H1 (cell line): ENCODE measurements around the gene ASPA. TPM values are rescaled to one million over a fixed set of nuclear protein-coding genes. Genes with fewer than 3 reads are reported as not detected.

Experiments
- CTCF ChIA-PET: fragments of 300-600 bp; sonication (Branson Sonifier 250); formaldehyde crosslinking; loops from one replicate; lab custom pipeline; 2021; ENCODE audit not compliant: partially characterized antibody; lab: Charles Lee
- POLR2A ChIA-PET: fragments of 300-600 bp; sonication (Branson Sonifier 250); formaldehyde crosslinking; loops from one replicate; lab custom pipeline; 2021; ENCODE audit warnings: inconsistent platforms; ENCODE audit not compliant: partially characterized antibody; lab: Charles Lee
- DNase-seq, 2 experiments: peaks; one replicate each; pipeline versions ENCODE4 v3.0.0 to v3.0.0-alpha.2; 2010 to 2022; ENCODE audit warnings: low spot score in 2 of 2, low read depth in 1 of 2, mixed read lengths in 1 of 2
- FAIRE-seq: peaks from 2 replicates; lab custom pipeline; 2011; peaks lifted over from hg19 to GRCh38; lab: Jason Lieb, UNC
- H2AFZ ChIP-seq: 2 replicates; pipeline ENCODE4 v1.8.1; 2012; ENCODE audit warnings: low read length, inconsistent platforms
- H2AK5ac ChIP-seq: 2 replicates; pipeline ENCODE4 v1.6.1; 2013; ENCODE audit warnings: low read depth, low read length
- H2BK120ac ChIP-seq: replicated peaks from 2 replicates; pipeline ENCODE3; 2013; ENCODE audit warnings: low read depth, low read length, inconsistent platforms
- H2BK12ac ChIP-seq: 2 replicates; pipeline ENCODE4 v1.6.1; 2013; ENCODE audit warnings: low read depth, low read length
- H2BK15ac ChIP-seq: 2 replicates; pipeline ENCODE4 v1.6.1; 2013; ENCODE audit warnings: low read length
- H2BK20ac ChIP-seq: 2 replicates; pipeline ENCODE4 v1.6.1; 2013; ENCODE audit warnings: low read length
- H2BK5ac ChIP-seq: 2 replicates; pipeline ENCODE4 v1.6.1; 2013; ENCODE audit warnings: low read depth, low read length
- H3K14ac ChIP-seq: 2 replicates; pipeline ENCODE4 v1.6.1; 2013; ENCODE audit warnings: inconsistent platforms; ENCODE audit not compliant: insufficient read length
- H3K18ac ChIP-seq: 2 replicates; pipeline ENCODE4 v1.6.1; 2013; ENCODE audit warnings: low read length; ENCODE audit errors: extremely low read depth
- H3K23ac ChIP-seq: 2 replicates; pipeline ENCODE4 v1.6.1; 2013; ENCODE audit warnings: inconsistent platforms; ENCODE audit not compliant: insufficient read length
- H3K23me2 ChIP-seq: 2 replicates; pipeline ENCODE4 v1.6.1; 2013; ENCODE audit warnings: low read depth, low read length
- H3K27ac ChIP-seq: 2 replicates; pipeline ENCODE4 v1.6.1; 2011; ENCODE audit warnings: low read depth, low read length, inconsistent platforms
- H3K27me3 ChIP-seq, 4 experiments: replicated peaks in 1 of 4; 1 replicate in 1 of 4; 2 replicates in 3 of 4; pipeline versions ENCODE4 v1.6.1 to v1.8.1; 2011 to 2013; ENCODE audit warnings: low read length in 3 of 4, mild to moderate bottlenecking in 3 of 4, inconsistent platforms in 2 of 4, mixed read lengths in 2 of 4, moderate library complexity in 1 of 4; ENCODE audit not compliant: control insufficient read depth in 3 of 4, insufficient read depth in 3 of 4; ENCODE audit errors: extremely low read depth in 1 of 4
- H3K36me3 ChIP-seq, 4 experiments: 2 replicates each; pipeline versions ENCODE4 v1.6.1 to v1.8.1; 2011 to 2013; ENCODE audit warnings: mild to moderate bottlenecking in 4 of 4, low read length in 3 of 4, moderate library complexity in 2 of 4, control low read depth in 1 of 4, inconsistent platforms in 1 of 4; ENCODE audit not compliant: insufficient read depth in 4 of 4, control insufficient read depth in 2 of 4
- H3K4ac ChIP-seq: replicated peaks from 2 replicates; pipeline ENCODE3; 2013; ENCODE audit warnings: low read length, low read depth, mixed read lengths, inconsistent platforms; ENCODE audit not compliant: insufficient read length
- H3K4me1 ChIP-seq, 4 experiments: replicated peaks in 1 of 4; 1 replicate in 1 of 4; 2 replicates in 3 of 4; pipeline versions ENCODE4 v1.6.1 to v1.8.1; 2011 to 2013; ENCODE audit warnings: low read length in 3 of 4, inconsistent platforms in 2 of 4, mixed read lengths in 1 of 4; ENCODE audit not compliant: insufficient read depth in 4 of 4, control insufficient read depth in 3 of 4
- H3K4me2 ChIP-seq, 2 experiments: 2 replicates each; pipeline versions ENCODE4 v1.6.1 to v1.8.1; 2011 to 2013; ENCODE audit warnings: low read depth in 2 of 2, low read length in 2 of 2, control low read depth in 1 of 2, inconsistent platforms in 1 of 2, mild to moderate bottlenecking in 1 of 2; ENCODE audit not compliant: insufficient read depth in 1 of 2
- H3K4me3 ChIP-seq, 4 experiments: fragments of 200-600, 300-600 bp in 1 of 4; sonication (generic), shearing (Covaris generic), sonication (Bioruptor Twin) in 1 of 4; 2 replicates each; pipeline versions ENCODE4 v1.5.1 to v1.8.1; 2011 to 2016; ENCODE audit warnings: low read length in 4 of 4, low read depth in 3 of 4, control low read depth in 2 of 4, inconsistent platforms in 2 of 4, mild to moderate bottlenecking in 2 of 4, mixed read lengths in 1 of 4, moderate library complexity in 1 of 4; ENCODE audit not compliant: insufficient read depth in 2 of 4; ENCODE audit errors: extremely low read depth in 1 of 4
- H3K56ac ChIP-seq: replicated peaks from 2 replicates; pipeline ENCODE3; 2013; ENCODE audit warnings: low read depth, mild to moderate bottlenecking, mixed read lengths, low read length, inconsistent platforms; ENCODE audit not compliant: insufficient read length
- H3K79me1 ChIP-seq: 2 replicates; pipeline ENCODE4 v1.6.1; 2013; ENCODE audit warnings: low read depth, low read length, control low read depth
- H3K79me2 ChIP-seq, 2 experiments: 2 replicates each; pipeline versions ENCODE4 v1.6.1 to v1.8.1; 2012 to 2013; ENCODE audit warnings: low read length in 2 of 2, mild to moderate bottlenecking in 2 of 2, inconsistent platforms in 1 of 2; ENCODE audit not compliant: insufficient read depth in 2 of 2, control insufficient read depth in 1 of 2
- H3K9ac ChIP-seq, 4 experiments: replicated peaks in 1 of 4; 1 replicate in 1 of 4; 2 replicates in 3 of 4; pipeline versions ENCODE4 v1.6.1 to v1.8.1; 2011 to 2013; ENCODE audit warnings: low read depth in 3 of 4, low read length in 3 of 4, control low read depth in 2 of 4, mild to moderate bottlenecking in 2 of 4, moderate library complexity in 2 of 4, inconsistent platforms in 1 of 4; ENCODE audit errors: extremely low read depth in 1 of 4
- H3K9me3 ChIP-seq, 2 experiments: 2 replicates each; pipeline versions ENCODE4 v1.6.1 to v1.8.1; 2012 to 2013; ENCODE audit warnings: mild to moderate bottlenecking in 2 of 2, moderate library complexity in 2 of 2, control low read depth in 1 of 2, inconsistent platforms in 1 of 2, low read depth in 1 of 2, low read length in 1 of 2, mixed read lengths in 1 of 2; ENCODE audit not compliant: insufficient read depth in 2 of 2
- H4K20me1 ChIP-seq, 2 experiments: replicated peaks in 1 of 2; 2 replicates each; pipeline versions ENCODE3 to v1.8.1; 2011 to 2013; ENCODE audit warnings: inconsistent platforms in 2 of 2, low read length in 2 of 2, mild to moderate bottlenecking in 1 of 2; ENCODE audit not compliant: insufficient read depth in 2 of 2, control insufficient read depth in 1 of 2
- H4K5ac ChIP-seq: 2 replicates; pipeline ENCODE4 v1.6.1; 2013; ENCODE audit warnings: low read length, low read depth, mixed read lengths, inconsistent platforms; ENCODE audit not compliant: insufficient read length
- H4K8ac ChIP-seq: 2 replicates; pipeline ENCODE4 v1.8.0; 2013; ENCODE audit warnings: mild to moderate bottlenecking, moderate library complexity, low read length, inconsistent platforms; ENCODE audit not compliant: insufficient read depth; ENCODE audit errors: extremely low read depth
- H4K91ac ChIP-seq: replicated peaks from 2 replicates; pipeline ENCODE3; 2013; ENCODE audit warnings: low read length, mixed read lengths, inconsistent platforms; ENCODE audit not compliant: insufficient read length
- BCL11A ChIP-seq, 2 experiments: IDR thresholded peaks; one replicate each; pipeline ENCODE4 v1.6.1; 2011; ENCODE audit warnings: low read depth in 2 of 2, low read length in 2 of 2, mild to moderate bottlenecking in 2 of 2
- BRCA1 ChIP-seq: IDR thresholded peaks from 2 replicates; pipeline ENCODE4 v1.6.1; 2012; ENCODE audit warnings: low read depth, low read length, improper control_type of control experiment
- POLR2AphosphoS5 ChIP-seq: IDR thresholded peaks from 2 replicates; pipeline ENCODE4 v1.6.1; 2011; ENCODE audit warnings: low read depth, low read length
- TAF7 ChIP-seq: optimal IDR thresholded peaks from 2 replicates; pipeline ENCODE3; 2011; ENCODE audit warnings: low read depth, mild to moderate bottlenecking, inconsistent platforms, low read length, moderate library complexity, borderline replicate concordance
- TBP ChIP-seq: IDR thresholded peaks from 2 replicates; pipeline ENCODE4 v1.6.1; 2011; ENCODE audit warnings: low read depth, low read length, improper control_type of control experiment
- WGBS, 2 experiments: shearing (Covaris generic) in 1 of 2; methylation state at CpG; one replicate each; pipeline versions ENCODE4 v1.1.6 to v1.1.7; 2013 to 2015; ENCODE audit warnings: low lambda C conversion rate in 2 of 2, mixed read lengths in 2 of 2, inconsistent platforms in 1 of 2, low coverage in 1 of 2, missing lambda C conversion rate in 1 of 2; ENCODE audit not compliant: insufficient replicate concordance in 2 of 2, insufficient coverage in 1 of 2, insufficient read length in 1 of 2; ENCODE audit errors: extremely low coverage in 1 of 2, missing lambda C conversion rate in 1 of 2; 5-methylcytosine and 5-hydroxymethylcytosine counted together
- polyA plus RNA-seq, 7 experiments: library from polyadenylated mRNA; depleted of rRNA in 3 of 7; stranded (reverse) in 5 of 7; unstranded in 2 of 7; fragments of >200 nt in 5 of 7; fragments of 200-250 nt in 2 of 7; gene quantifications; 1 replicate in 5 of 7; 2 replicates in 1 of 7; 4 replicates in 1 of 7; pipeline versions ENCODE4 v1.2.1 to v1.2.3, GENCODE V29; 2011 to 2013; ENCODE audit warnings: missing spikeins in 2 of 7, mixed read lengths in 2 of 7
- total RNA-seq: library from RNA; stranded (reverse); fragmentation: NEBNext Ultra II Directional; extraction: Animal tissue kit (Norgen Biotek cat#: 25700); gene quantifications from 2 replicates; pipeline ENCODE4 v1.2.1, GENCODE V29; 2021
- TF ChIP-seq, protein P1 (sequence below): IDR thresholded peaks from 2 replicates; pipeline ENCODE4 v1.6.1; 2012; ENCODE audit warnings: inconsistent platforms

ASPA gene
- total and polyA plus RNA-seq, 2 of the 8 experiments (the other 6 are each of a cell fraction or from before 2014, with no cell fraction given) = 0.03 TPM; not detected in 1

DNA sequence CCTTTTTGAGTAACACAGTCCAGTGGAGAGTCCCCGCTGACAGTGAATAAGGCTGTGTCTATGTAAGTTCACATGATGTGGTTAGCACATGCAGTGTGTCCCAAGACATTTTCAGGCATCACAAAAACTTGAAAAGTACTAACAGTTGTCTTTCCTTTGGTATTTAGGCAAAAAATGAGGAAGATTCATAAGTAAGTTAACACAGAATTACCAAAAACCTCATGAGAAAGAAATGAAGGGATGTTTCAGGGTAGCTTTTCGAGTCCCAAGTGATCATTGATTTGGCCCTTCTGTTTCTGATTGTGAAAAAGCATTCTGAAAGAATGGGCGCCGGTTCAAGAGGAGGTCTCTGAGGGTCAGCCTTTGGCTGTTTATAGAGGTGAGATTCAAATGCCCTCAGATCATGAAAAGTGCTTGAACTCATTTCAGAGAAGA lies 529 bp upstream of the ASPA start:
- H2BK15ac ChIP-seq = no peak overlapping the region
- WGBS, 2 experiments = 92% methylated on average over 4 of the region's 4 CpGs; no CpG with 5 or more reads in 1 of the 2 experiments

More for the DNA sequence above, 529 bp upstream of the ASPA start:
- no peak overlapping the region for H2BK120ac ChIP-seq
- no peak overlapping the region for H4K8ac ChIP-seq
- H3K4me2 ChIP-seq = no peak overlapping the region
- no peak overlapping the region for H3K4ac ChIP-seq
- CTCF ChIA-PET = no interaction called here
- H2BK12ac ChIP-seq = no peak overlapping the region
- H3K79me2 ChIP-seq = no peaks in the 10 kb centered on the region
- H3K4me3 ChIP-seq = no peak overlapping the region
- no peak for FAIRE-seq
- H3K9ac ChIP-seq = no peak overlapping the region
- H4K20me1 ChIP-seq = no peaks in the 10 kb centered on the region
- H4K91ac ChIP-seq = no peak overlapping the region
- no peaks in the 10 kb centered on the region for H3K23me2 ChIP-seq
- H2AK5ac ChIP-seq = no peak overlapping the region
- H3K27me3 ChIP-seq = no peaks in the 10 kb centered on the region
- H3K9me3 ChIP-seq = no peaks in the 10 kb centered on the region
- H4K5ac ChIP-seq = no peak overlapping the region
- POLR2A ChIA-PET = no interaction called here
- H3K36me3 ChIP-seq = no peaks in the 10 kb centered on the region
- no peaks in the 10 kb centered on the region for H3K79me1 ChIP-seq
- no peak for DNase-seq
- peaks cover 0 to 5% (median 0%) of the 10 kb centered on the region in 4 experiments; a peak in 2 of 7 replicates for H3K4me1 ChIP-seq
- H2BK20ac ChIP-seq = no peak overlapping the region
- H3K14ac ChIP-seq = no peak overlapping the region
- no peak overlapping the region for H3K56ac ChIP-seq
- no peak for TF ChIP-seq TBP
- TF ChIP-seq TAF7 = no peak
- no peak for TF ChIP-seq POLR2AphosphoS5
- TF ChIP-seq, protein P1, sequence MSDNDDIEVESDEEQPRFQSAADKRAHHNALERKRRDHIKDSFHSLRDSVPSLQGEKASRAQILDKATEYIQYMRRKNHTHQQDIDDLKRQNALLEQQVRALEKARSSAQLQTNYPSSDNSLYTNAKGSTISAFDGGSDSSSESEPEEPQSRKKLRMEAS = no peak
- TF ChIP-seq BRCA1 = no peak
- no peak for TF ChIP-seq BCL11A (IDR thresholded peaks at IDR 0.05; ENCODE audit: low read depth in 2 of 2, low read length in 2 of 2)
- TF ChIP-seq, all 59 proteins: peak for 0
- Histone ChIP-seq H3K18ac (no peak overlapping the region), H2BK5ac (no peak overlapping the region), H3K23ac (no peak overlapping the region), H3K27ac (no peak overlapping the region), H2AFZ (no peak overlapping the region; the same call in 1 of the 2 replicates)
